ENCODE results near the gene PPP1R37. TPM values are rescaled to one million over a fixed set of nuclear protein-coding genes. Genes with fewer than 3 reads are reported as not detected.
A peak's percentile ranks its signal among the peaks of the same experiment; 100 is the strongest.

PPP1R37 gene
- total RNA-seq, 1 experiment from 2014 or later: 33.6 TPM

DNA sequence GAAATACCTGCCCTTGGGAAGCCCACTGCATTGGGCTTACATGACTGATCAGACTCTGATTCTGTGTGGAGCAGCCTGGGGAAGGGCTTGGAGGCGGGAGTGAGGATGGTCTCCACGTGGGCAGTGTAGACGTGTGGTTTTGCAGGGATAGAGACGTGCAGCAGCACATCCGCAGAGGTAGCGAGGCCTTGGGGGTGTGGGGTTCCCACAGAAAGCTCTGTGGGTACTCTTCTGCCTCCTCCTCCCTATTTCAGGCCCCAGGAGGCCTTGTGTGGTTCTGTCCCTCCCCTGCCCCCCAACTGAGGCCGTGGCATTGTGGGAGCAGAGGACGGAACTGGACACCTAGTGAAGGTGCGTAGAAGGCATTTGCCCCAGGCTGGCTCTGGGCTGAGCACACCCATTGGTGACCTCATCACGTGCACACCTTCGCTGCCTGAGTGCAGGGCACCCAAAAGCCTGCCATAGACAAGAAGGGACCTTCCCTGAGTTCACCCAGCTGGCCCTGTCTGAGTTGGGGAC lies 28.9 kb downstream of the PPP1R37 start:
- no peak overlapping the region for H2BK15ac ChIP-seq (ENCODE audit: low read depth, low read length)
- Mint-ChIP-seq H3K4me1 (peaks cover 18 to 19% of the 10 kb centered on the region in 2 experiments), H3K27ac (peak overlapping the region in 2 of 3 experiments; percentile 54 to 59; a peak in 1 of 7 replicates), H3K27me3 (ENCODE audit: low read depth) (no peaks in the 10 kb centered on the region), H3K9me3 (no peaks in the 10 kb centered on the region), H3K36me3 (ENCODE audit: insufficient read depth in 1 of 3, low read depth in 3 of 3) (peaks cover 0 to 4% (median 0%) of the 10 kb centered on the region in 3 experiments; a peak in 1 of 7 replicates), H3K4me3 (peak overlapping the region in 1 of 2 experiments; percentile 30; a peak in 1 of 5 replicates)
- TF ChIP-seq CTCF (conservative IDR thresholded peaks at IDR 0.05): no peak
- no CpG with 5 or more reads among the region's 11 CpGs for WGBS (ENCODE audit: extremely low coverage, insufficient read length, low lambda C conversion rate)
- H3K23me2 ChIP-seq (ENCODE audit: insufficient read length, low read depth, low read length, poor library complexity, severe bottlenecking): no peaks in the 10 kb centered on the region
- no peak overlapping the region for H2AFZ ChIP-seq (ENCODE audit: low read length)
- H4K8ac ChIP-seq (replicated peaks; ENCODE audit: insufficient read length, low read depth, low read length): no peak overlapping the region
- no peak overlapping the region for H2BK20ac ChIP-seq (ENCODE audit: low read depth, low read length, poor library complexity, severe bottlenecking)
- H3K4ac ChIP-seq (ENCODE audit: low read depth, low read length): no peak overlapping the region
- H2BK12ac ChIP-seq (ENCODE audit: insufficient read length, low read depth, low read length): no peak overlapping the region
- H3K56ac ChIP-seq (ENCODE audit: insufficient read length, low read depth, low read length): no peak overlapping the region
- no peaks in the 10 kb centered on the region for H3K9me3 ChIP-seq (ENCODE audit: control insufficient read depth, low read depth, low read length)
- H3T11ph ChIP-seq (ENCODE audit: low read length): no peak overlapping the region
- no peak overlapping the region for H3K4me2 ChIP-seq (ENCODE audit: insufficient read depth, insufficient read length, low read length)
- no peak overlapping the region for H3K18ac ChIP-seq (ENCODE audit: insufficient read length, low read depth, low read length)
- no peak overlapping the region for H2BK120ac ChIP-seq (ENCODE audit: low read depth, low read length, poor library complexity, severe bottlenecking)
- H2BK5ac ChIP-seq (ENCODE audit: insufficient read length, low read length): no peak overlapping the region
- H2AK5ac ChIP-seq (ENCODE audit: insufficient read length, low read length): no peak overlapping the region
- H3K79me1 ChIP-seq (ENCODE audit: insufficient read depth, low read depth, low read length, poor library complexity, severe bottlenecking): peaks cover 6% of the 10 kb centered on the region
- no peak overlapping the region for H3K9ac ChIP-seq (ENCODE audit: extremely low read depth, insufficient read length, low read length)
- no peaks in the 10 kb centered on the region for H3K27me3 ChIP-seq (ENCODE audit: insufficient read depth, low read length)
- H3K27ac ChIP-seq (ENCODE audit: insufficient read length, low read depth, low read length): no peak overlapping the region
- H3K79me2 ChIP-seq (ENCODE audit: insufficient read depth, low read length): no peaks in the 10 kb centered on the region; the same call in 1 of the 2 replicates
- H4K20me1 ChIP-seq (ENCODE audit: control insufficient read depth, insufficient read depth, insufficient read length): peaks cover 2% of the 10 kb centered on the region
- no peak overlapping the region for H3K14ac ChIP-seq (ENCODE audit: insufficient read depth, low read length)
- no peak for DNase-seq
- no peak overlapping the region for H4K91ac ChIP-seq (ENCODE audit: insufficient read length, low read depth, low read length)
- H3K23ac ChIP-seq (ENCODE audit: insufficient read length, low read depth, low read length): no peak overlapping the region
- no peak overlapping the region for H4K5ac ChIP-seq (ENCODE audit: insufficient read length, low read depth, low read length)
- no peaks in the 10 kb centered on the region for H3K4me1 ChIP-seq (ENCODE audit: insufficient read depth, low read length)

Data from H9 (cell line).